Hepatocyte (in vitro differentiated cells): ENCODE measurements around the gene MAP3K4.

Experiments
- CTCF ChIP-seq: fragments of 200-600 bp; sonication (generic); IDR thresholded peaks from 2 replicates; pipeline ENCODE4 v1.5.1; 2016; ENCODE audit warnings: antibody characterized with exemption, mild to moderate bottlenecking; ENCODE audit not compliant: poor library complexity
- EZH2 ChIP-seq: fragments of 200-600 bp; sonication (generic); IDR thresholded peaks from 2 replicates; pipeline ENCODE4 v1.6.1; 2016; ENCODE audit warnings: antibody characterized with exemption, mild to moderate bottlenecking, borderline replicate concordance
- EZH2phosphoT487 ChIP-seq: fragments of 200-600 bp; sonication (generic); IDR thresholded peaks from one replicate; pipeline ENCODE4 v1.6.1; 2018; ENCODE audit warnings: antibody characterized with exemption, mild to moderate bottlenecking, low read depth, moderate library complexity; ENCODE audit not compliant: unreplicated experiment, severe bottlenecking

- TF ChIP-seq CTCF (no peak), EZH2 (no peak), EZH2phosphoT487 (no peak)
Observed at GRCh38 chr6:161021543-161021942, 30.0 kb downstream of the MAP3K4 start.
